Esophagus squamous epithelium (tissue), 4 donors: Measurements from ENCODE around the gene TNNI3.

Experiments
- POLR2A ChIP-seq, 4 donors: fragments of 450-650 bp; IDR thresholded peaks; one replicate each; pipeline ENCODE4 v1.6.1; 2017; ENCODE audit warnings: antibody characterized with exemption in 4 of 4, mild to moderate bottlenecking in 4 of 4, moderate library complexity in 3 of 4
- TF ChIP-seq, protein P1 (sequence below), 6 experiments: fragments of 450-650 bp in 4 of 6; fragments of 200-600 bp in 2 of 6; sonication (generic) in 2 of 6; IDR thresholded peaks; one replicate each; pipeline ENCODE4 v1.5.1; 2016 to 2019; ENCODE audit warnings: antibody characterized with exemption in 6 of 6, mild to moderate bottlenecking in 4 of 6, moderate library complexity in 4 of 6

DNA sequence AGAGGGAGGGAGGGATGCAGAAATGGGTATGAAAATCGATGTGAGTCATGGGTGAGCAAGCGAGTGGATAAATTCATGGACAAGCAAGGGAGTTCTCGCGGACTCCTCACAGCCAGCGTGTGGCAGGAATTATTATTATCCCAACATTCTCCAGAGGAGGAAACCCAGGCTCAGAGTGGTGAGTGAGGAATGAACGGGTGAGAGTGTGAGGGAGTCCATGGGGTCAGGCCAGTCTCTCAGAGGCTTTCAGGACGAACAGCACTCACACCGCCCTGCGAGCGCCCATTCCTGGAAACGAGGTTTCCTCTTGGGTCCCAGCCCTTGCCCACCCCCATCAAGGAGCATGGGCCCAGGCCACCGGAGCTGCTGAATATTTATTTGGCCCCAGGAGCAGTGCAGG, 15.2 kb upstream of the TNNI3 start:
- TF ChIP-seq, protein P1, sequence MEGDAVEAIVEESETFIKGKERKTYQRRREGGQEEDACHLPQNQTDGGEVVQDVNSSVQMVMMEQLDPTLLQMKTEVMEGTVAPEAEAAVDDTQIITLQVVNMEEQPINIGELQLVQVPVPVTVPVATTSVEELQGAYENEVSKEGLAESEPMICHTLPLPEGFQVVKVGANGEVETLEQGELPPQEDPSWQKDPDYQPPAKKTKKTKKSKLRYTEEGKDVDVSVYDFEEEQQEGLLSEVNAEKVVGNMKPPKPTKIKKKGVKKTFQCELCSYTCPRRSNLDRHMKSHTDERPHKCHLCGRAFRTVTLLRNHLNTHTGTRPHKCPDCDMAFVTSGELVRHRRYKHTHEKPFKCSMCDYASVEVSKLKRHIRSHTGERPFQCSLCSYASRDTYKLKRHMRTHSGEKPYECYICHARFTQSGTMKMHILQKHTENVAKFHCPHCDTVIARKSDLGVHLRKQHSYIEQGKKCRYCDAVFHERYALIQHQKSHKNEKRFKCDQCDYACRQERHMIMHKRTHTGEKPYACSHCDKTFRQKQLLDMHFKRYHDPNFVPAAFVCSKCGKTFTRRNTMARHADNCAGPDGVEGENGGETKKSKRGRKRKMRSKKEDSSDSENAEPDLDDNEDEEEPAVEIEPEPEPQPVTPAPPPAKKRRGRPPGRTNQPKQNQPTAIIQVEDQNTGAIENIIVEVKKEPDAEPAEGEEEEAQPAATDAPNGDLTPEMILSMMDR (IDR thresholded peaks at IDR 0.05), result no peak
- no peak for TF ChIP-seq POLR2A (IDR thresholded peaks at IDR 0.05)
